MCF 10A (cell line): ENCODE measurements around the gene NRARP. TPM values are rescaled to one million over a fixed set of nuclear protein-coding genes. Genes with fewer than 3 reads are reported as not detected.

Experiments used
- Bru-seq: library from RNA; stranded (reverse); fragments of 400-500 nt; gene quantifications from one replicate; lab custom pipeline; 2021; lab: Mats Ljungman, UMichigan
- BruChase-seq, 2 experiments: library from RNA; stranded (reverse); fragments of 400-500 nt; gene quantifications; one replicate each; lab custom pipeline; 2021; lab: Mats Ljungman, UMichigan
- BruUV-seq: library from RNA; stranded (reverse); fragments of 400-500 nt; replicated peaks from 2 replicates; lab custom pipeline; 2021; lab: Mats Ljungman, UMichigan
- CTCF ChIA-PET: fragments of 300-600 bp; sonication (Branson Sonifier 250); formaldehyde crosslinking; extraction: SDS; loops from one replicate; lab custom pipeline; 2021; ENCODE audit warnings: antibody characterized with exemption, inconsistent platforms; lab: Yijun Ruan, JAX
- POLR2A ChIA-PET: fragments of 300-600, 350-650 bp; sonication (Branson Sonifier 250); formaldehyde crosslinking; extraction: SDS; loops from one replicate; lab custom pipeline; 2020; ENCODE audit warnings: antibody characterized with exemption, inconsistent platforms; lab: Yijun Ruan, JAX
- DNase-seq: peaks from one replicate; pipeline ENCODE4 v3.0.0-alpha.2; 2018; ENCODE audit not compliant: unreplicated experiment
- H3K27ac Mint-ChIP-seq: one replicate; pipeline ENCODE4 v1.8.0; 2022; ENCODE audit warnings: mild to moderate bottlenecking, low read depth, mixed read lengths; ENCODE audit not compliant: unreplicated experiment
- H3K27me3 Mint-ChIP-seq: one replicate; pipeline ENCODE4 v1.8.0; 2022; ENCODE audit warnings: mixed read lengths; ENCODE audit not compliant: insufficient read depth, unreplicated experiment
- H3K36me3 Mint-ChIP-seq: one replicate; pipeline ENCODE4 v1.8.0; 2022; ENCODE audit warnings: mild to moderate bottlenecking, moderate library complexity, mixed read lengths; ENCODE audit not compliant: insufficient read depth, unreplicated experiment
- H3K4me1 Mint-ChIP-seq: one replicate; pipeline ENCODE4 v1.8.0; 2022; ENCODE audit warnings: mixed read lengths; ENCODE audit not compliant: insufficient read depth, unreplicated experiment
- H3K4me3 Mint-ChIP-seq: one replicate; pipeline ENCODE4 v1.8.0; 2022; ENCODE audit warnings: mild to moderate bottlenecking, moderate library complexity, mixed read lengths; ENCODE audit not compliant: unreplicated experiment
- H3K9me3 Mint-ChIP-seq: one replicate; pipeline ENCODE4 v1.8.0; 2022; ENCODE audit warnings: mixed read lengths; ENCODE audit not compliant: unreplicated experiment
- CTCF ChIP-seq: fragments of 200-600 bp; IDR thresholded peaks from one replicate; pipeline ENCODE4 v1.8.0; 2022; ENCODE audit warnings: antibody characterized with exemption, mild to moderate bottlenecking; ENCODE audit not compliant: unreplicated experiment
- intact Hi-C: fragments of 100-400 bp; cut with micrococcal nuclease; formaldehyde crosslinking; loops from 2 replicates; pipeline ENCODE4 v1.14.1; 2022
- long read RNA-seq: library from polyadenylated mRNA; stranded (forward); transcript quantifications from one replicate; pipeline ENCODE4 v2.0.0, GENCODE V29; 2022
- total RNA-seq: library from RNA; stranded (reverse); gene quantifications from 2 replicates; pipeline ENCODE4 v1.2.3, GENCODE V29; 2022

Gene NRARP
- total RNA-seq (1.4 and 2.2 TPM in 2 replicates), Bru-seq, nascent RNA (percentile 26 among the genes with signal in this experiment), BruChase-seq, experiment 1, labeled RNA remaining after a 6-hour chase (percentile 35 among the genes with signal in this experiment), BruChase-seq, experiment 2, labeled RNA remaining after a 2-hour chase (percentile 45 among the genes with signal in this experiment)
- long read RNA-seq, transcript NRARP-201 (1 exons, 1,770 nt), result major isoform, 6 of 6 reads
- long read RNA-seq, partial matches to known transcripts, result 0 of 6 reads
- long read RNA-seq, other reads (novel, unspliced or antisense), result 0 of 6 reads

- POLR2A ChIA-PET, result interaction anchor here (0.6 to 1.4 kb wide), 2 partner anchors 9 to 57 kb away, joined by 3 to 6 read pairs; no protein-coding TSS in a partner anchor
These were observed at the start of gene NRARP for GRCh38 chr9:137302118-137302448. NRARP (minus strand) TSS chr9:137302271; CDS start chr9:137301928, 343 bp downstream.

GRCh38 chr9:137350696-137351584 is 48.9 kb upstream of the NRARP start:
- Mint-ChIP-seq H3K4me1 (no peaks in the 10 kb centered on the region), H3K9me3 (no peaks in the 10 kb centered on the region), H3K36me3 (peaks cover 8% of the 10 kb centered on the region), H3K27me3 (no peaks in the 10 kb centered on the region), H3K27ac (no peak overlapping the region), H3K4me3 (no peak overlapping the region)
- DNase-seq, result no peak
- POLR2A ChIA-PET, result no interaction called here
- no TSS peak for BruUV-seq
- TF ChIP-seq CTCF, result no peak
- CTCF ChIA-PET, result no interaction called here
- intact Hi-C loops, result no loop called here

More at GRCh38 chr9:137302118-137302448, at the start of gene NRARP:
- intact Hi-C loops, result loop anchor here (5.0 kb wide), 1 partner anchor 120 kb away; the partner anchor contains the start of genes EXD3 and NOXA1
- no peaks in the 10 kb centered on the region for H3K4me1 Mint-ChIP-seq
- H3K36me3 Mint-ChIP-seq, result peaks cover 6% of the 10 kb centered on the region
- no peak within 1 kb of the TSS for H3K27ac Mint-ChIP-seq
- no peak for TF ChIP-seq CTCF
- CTCF ChIA-PET, result interaction anchor here (0.5 to 1.1 kb wide), 3 partner anchors 16 to 273 kb away, joined by 3 read pairs; no protein-coding TSS in a partner anchor
- peak; percentile 86 for DNase-seq
- no peaks in the 10 kb centered on the region for H3K9me3 Mint-ChIP-seq
- H3K27me3 Mint-ChIP-seq, result peaks cover under 1% of the 10 kb centered on the region
- no TSS peak for BruUV-seq
- H3K4me3 Mint-ChIP-seq, result peak within 1 kb of the TSS; percentile 74

GRCh38 chr9:137349471-137350033 is 47.5 kb upstream of the NRARP start:
- peaks cover 8% of the 10 kb centered on the region for H3K36me3 Mint-ChIP-seq
- H3K9me3 Mint-ChIP-seq, result no peaks in the 10 kb centered on the region
- CTCF ChIA-PET, result no interaction called here
- BruUV-seq, result no TSS peak
- POLR2A ChIA-PET, result no interaction called here
- no peak for DNase-seq
- H3K27me3 Mint-ChIP-seq, result no peaks in the 10 kb centered on the region
- no peak for TF ChIP-seq CTCF
- H3K4me1 Mint-ChIP-seq, result no peaks in the 10 kb centered on the region
- no peak overlapping the region for H3K4me3 Mint-ChIP-seq
- H3K27ac Mint-ChIP-seq, result no peak overlapping the region
- intact Hi-C loops, result no loop called here
